HepG2 (cell line): Measurements from ENCODE around the gene EXOSC9. TPM values are rescaled to one million over a fixed set of nuclear protein-coding genes. Genes with fewer than 3 reads are reported as not detected.

Source experiments
- BRF2 ChIP-seq: sonication (generic); formaldehyde crosslinking; IDR thresholded peaks from 2 replicates; pipeline ENCODE4 v1.8.1; 2022; ENCODE audit warnings: mild to moderate bottlenecking, missing genetic modification reagents
- GABPA ChIP-seq, 2 experiments: IDR thresholded peaks; 2 replicates each; pipeline ENCODE4 v1.6.1; 2011 to 2016; ENCODE audit warnings: low read depth in 2 of 2, low read length in 1 of 2, missing biosample characterization in 1 of 2, missing genetic modification characterization in 1 of 2
- HOXD1 ChIP-seq: sonication (generic); formaldehyde crosslinking; IDR thresholded peaks from 2 replicates; pipeline ENCODE4 v1.5.0; 2020; ENCODE audit warnings: missing genetic modification reagents
- KLF6 ChIP-seq: IDR thresholded peaks from 2 replicates; pipeline ENCODE4 v1.8.0; 2016; ENCODE audit warnings: missing biosample characterization, missing genetic modification reagents
- POLR2G ChIP-seq: fragments of 200-400 bp; formaldehyde crosslinking; IDR thresholded peaks from 2 replicates; pipeline ENCODE4 v1.6.1; 2018; ENCODE audit warnings: mild to moderate bottlenecking, low read depth, low read length, moderate library complexity
- SALL2 ChIP-seq: sonication (generic); formaldehyde crosslinking; IDR thresholded peaks from 2 replicates; pipeline ENCODE4 v1.8.1; 2023; ENCODE audit warnings: mild to moderate bottlenecking, missing genetic modification reagents, inconsistent platforms
- SRSF1 ChIP-seq: fragments of 200-400 bp; formaldehyde crosslinking; optimal IDR thresholded peaks from 2 replicates; pipeline ENCODE3; 2017; ENCODE audit warnings: mild to moderate bottlenecking, low read depth, low read length, moderate library complexity
- SYNCRIP ChIP-seq: fragments of 200-400 bp; formaldehyde crosslinking; IDR thresholded peaks from 2 replicates; pipeline ENCODE4 v1.6.1; 2018; ENCODE audit warnings: mild to moderate bottlenecking, low read depth, low read length; ENCODE audit not compliant: insufficient read depth
- ZBTB37 ChIP-seq: sonication (generic); formaldehyde crosslinking; IDR thresholded peaks from 2 replicates; pipeline ENCODE4 v1.4.0; 2020; ENCODE audit warnings: mild to moderate bottlenecking, missing genetic modification reagents
- ZBTB46 ChIP-seq: sonication (generic); formaldehyde crosslinking; IDR thresholded peaks from 2 replicates; pipeline ENCODE4 v1.4.0; 2020; ENCODE audit warnings: mild to moderate bottlenecking, missing genetic modification reagents, borderline replicate concordance
- ZBTB7A ChIP-seq: sonication (generic); formaldehyde crosslinking; IDR thresholded peaks from 2 replicates; pipeline ENCODE4 v1.8.0; 2022; ENCODE audit warnings: mild to moderate bottlenecking, missing genetic modification reagents
- ZMYM4 ChIP-seq: sonication (generic); formaldehyde crosslinking; IDR thresholded peaks from 2 replicates; pipeline ENCODE4 v1.8.1; 2023; ENCODE audit warnings: mild to moderate bottlenecking, missing genetic modification reagents
- ZNF263 ChIP-seq: sonication (generic); formaldehyde crosslinking; IDR thresholded peaks from 2 replicates; pipeline ENCODE4 v1.4.0; 2020; ENCODE audit warnings: missing genetic modification reagents
- ZNF264 ChIP-seq: sonication (generic); formaldehyde crosslinking; IDR thresholded peaks from 2 replicates; pipeline ENCODE4 v1.4.0; 2020; ENCODE audit warnings: missing genetic modification reagents
- ZNF503 ChIP-seq: sonication (generic); formaldehyde crosslinking; IDR thresholded peaks from 2 replicates; pipeline ENCODE4 v1.4.0; 2020; ENCODE audit warnings: missing genetic modification reagents
- ZNF609 ChIP-seq: sonication (generic); formaldehyde crosslinking; IDR thresholded peaks from 2 replicates; pipeline ENCODE4 v1.4.0; 2020; ENCODE audit warnings: mild to moderate bottlenecking, missing genetic modification reagents, borderline replicate concordance
- ZNF660 ChIP-seq: sonication (generic); formaldehyde crosslinking; IDR thresholded peaks from 2 replicates; pipeline ENCODE4 v1.5.1; 2020; ENCODE audit warnings: mild to moderate bottlenecking, low read depth, missing genetic modification reagents, borderline replicate concordance
- ZNF766 ChIP-seq: sonication (generic); formaldehyde crosslinking; IDR thresholded peaks from 2 replicates; pipeline ENCODE4 v1.5.0; 2020; ENCODE audit warnings: missing genetic modification reagents, borderline replicate concordance
- polyA plus RNA-seq, 8 experiments: library from polyadenylated mRNA; depleted of rRNA in 3 of 8; stranded (reverse) in 7 of 8; unstranded in 1 of 8; fragments of >200 nt; fragmentation: Illumina TruSeq in 4 of 8; extraction: Trizol in 4 of 8; gene quantifications; 2 replicates each; pipeline versions ENCODE4 v1.2.1 to v1.2.3, GENCODE V29; 2011 to 2016; ENCODE audit warnings: low read depth in 4 of 8, missing spikeins in 1 of 8, mixed read lengths in 1 of 8; ENCODE audit not compliant: insufficient read depth in 1 of 8
- total RNA-seq, 5 experiments: library from RNA; depleted of rRNA; stranded (reverse); fragments of >200 nt; fragmentation: Illumina TruSeq; extraction: Trizol; gene quantifications; 2 replicates each; pipeline ENCODE4 v1.2.3, GENCODE V29; 2016; ENCODE audit warnings: low read depth in 1 of 5

The EXOSC9 gene
- total and polyA plus RNA-seq, 2 of the 13 experiments (the other 11 are each of a cell fraction or from before 2014, with no cell fraction given) = 26.0 to 48.0 TPM

GRCh38 chr4:121823505-121824170, 22.5 kb downstream of the EXOSC9 start, which contains the start of gene CCNA2 (continued):
- TF ChIP-seq ZNF503 (CRISPR knock-in tag) = 0 out of 2 replicates have a peak, but pooled peaks have one; percentile 34
- no peak for TF ChIP-seq KLF6
- no peak for TF ChIP-seq ZBTB7A (CRISPR knock-in tag)
- TF ChIP-seq ZNF609 = peak; percentile 6; the same call in 1 of the 2 replicates
- TF ChIP-seq ZNF263 (CRISPR knock-in tag) = no peak
- no peak for TF ChIP-seq ZBTB46 (CRISPR knock-in tag)
- no peak for TF ChIP-seq ZNF264 (CRISPR knock-in tag)
- no peak for TF ChIP-seq SRSF1
- TF ChIP-seq GABPA (IDR thresholded peaks at IDR 0.05; ENCODE audit: low read depth, low read length) = no peak
- peak; percentile 55 for TF ChIP-seq GABPA (CRISPR knock-in tag; IDR thresholded peaks at IDR 0.05; ENCODE audit: low read depth)
- peak; percentile 70 for TF ChIP-seq SALL2 (CRISPR knock-in tag)
- TF ChIP-seq ZMYM4 = peak; percentile 98
- TF ChIP-seq HOXD1 (CRISPR knock-in tag) = peak; percentile 71; the same call in 1 of the 2 replicates
- TF ChIP-seq ZBTB37 (CRISPR knock-in tag) = no peak
- peak; percentile 84 for TF ChIP-seq POLR2G
- TF ChIP-seq BRF2 (CRISPR knock-in tag) = peak; percentile 77; the same call in 1 of the 2 replicates
- no peak for TF ChIP-seq SYNCRIP
- TF ChIP-seq ZNF766 (CRISPR knock-in tag) = peak; percentile 77; the same call in 1 of the 2 replicates
- no peak for TF ChIP-seq ZNF660 (CRISPR knock-in tag)
